Activated CD8-positive, alpha-beta memory T cell treated with anti-CD3 and anti-CD28 coated beads for 48 hours (primary cell): ENCODE data around the gene SMIM35.

Source experiments
- DNase-seq, 3 experiments: peaks; one replicate each; pipeline ENCODE4 v3.0.0-alpha.2; 2020; ENCODE audit warnings: low read depth in 2 of 3, low spot score in 2 of 3

Gene SMIM35

GRCh38 chr11:118007040-118007439, 79.7 kb downstream of the SMIM35 start:
- DNase-seq: no peak

- DNase-seq: no peak
Measured at GRCh38 chr11:118006153-118006534, 80.6 kb downstream of the SMIM35 start.

GRCh38 chr11:118005224-118006152, 81.3 kb downstream of the SMIM35 start:
- no peak for DNase-seq

- no peak for DNase-seq
Measured at GRCh38 chr11:118004543-118005223, 82.1 kb downstream of the SMIM35 start.

- DNase-seq: no peak
Measured at GRCh38 chr11:118003456-118003855, 83.3 kb downstream of the SMIM35 start.

GRCh38 chr11:118002541-118003423, 84.0 kb downstream of the SMIM35 start:
- peak in 2 of 3 experiments; percentile 53 to 63 for DNase-seq

- peak in 2 of 3 experiments; percentile 47 to 58 for DNase-seq
Measured at GRCh38 chr11:118002010-118002540, 84.7 kb downstream of the SMIM35 start.

GRCh38 chr11:118001494-118001971, 85.2 kb downstream of the SMIM35 start:
- no peak for DNase-seq

- DNase-seq: no peak
Measured at GRCh38 chr11:118000850-118001228, 85.9 kb downstream of the SMIM35 start.

GRCh38 chr11:118000067-118000849, 86.5 kb downstream of the SMIM35 start:
- no peak for DNase-seq

GRCh38 chr11:117999354-117999993, 87.3 kb downstream of the SMIM35 start:
- DNase-seq: no peak

GRCh38 chr11:117998664-117999353, 88.0 kb downstream of the SMIM35 start:
- DNase-seq: no peak

- DNase-seq: no peak
Measured at GRCh38 chr11:117997823-117998579, 88.8 kb downstream of the SMIM35 start.

- DNase-seq: no peak
Measured at GRCh38 chr11:117997406-117997805, 89.4 kb downstream of the SMIM35 start.

GRCh38 chr11:117996058-117996457, 90.7 kb downstream of the SMIM35 start:
- DNase-seq: no peak

GRCh38 chr11:117995472-117995871, 91.3 kb downstream of the SMIM35 start:
- DNase-seq: no peak

- DNase-seq: no peak
Measured at GRCh38 chr11:117993988-117994745, 92.6 kb downstream of the SMIM35 start.

- DNase-seq: no peak
Measured at GRCh38 chr11:117992620-117993019, 94.1 kb downstream of the SMIM35 start.
